Heart left ventricle (tissue), 16 donors: Measurements from ENCODE around the gene DNAAF5. TPM values are rescaled to one million over a fixed set of nuclear protein-coding genes. Genes with fewer than 3 reads are reported as not detected.
A peak's percentile ranks its signal among the peaks of the same experiment; 100 is the strongest.

Experiments
- ATAC-seq, 4 donors: fragments of 200-7000 bp; cut with Tn5 transposase; one replicate each; pipeline ENCODE4 v1.9.1; 2020 to 2022; ENCODE audit warnings: moderate library complexity in 4 of 4, mild to moderate bottlenecking in 3 of 4, moderate number of reproducible peaks in 1 of 4
- DNase-seq, 5 donors: peaks; one replicate each; pipeline ENCODE4 v3.0.0-alpha.2; 2020
- H3K27ac ChIP-seq, 12 donors: fragments of 200-600 bp; sonication (generic) in 4 of 12; one replicate each; pipeline versions ENCODE4 v1.5.0 to v1.8.0; 2016 to 2022; ENCODE audit warnings: mild to moderate bottlenecking in 2 of 12
- H3K27me3 ChIP-seq, 9 donors: fragments of 200-600 bp; sonication (generic) in 2 of 9; one replicate each; pipeline versions ENCODE4 v1.5.1 to v1.8.0; 2016 to 2022; ENCODE audit warnings: mild to moderate bottlenecking in 3 of 9
- H3K36me3 ChIP-seq, 9 donors: fragments of 200-600 bp; sonication (generic) in 2 of 9; one replicate each; pipeline versions ENCODE4 v1.5.0 to v1.8.0; 2018 to 2022; ENCODE audit warnings: mild to moderate bottlenecking in 2 of 9
- H3K4me1 ChIP-seq, 12 donors: fragments of 200-600 bp; sonication (generic) in 4 of 12; one replicate each; pipeline versions ENCODE4 v1.5.0 to v1.8.0; 2016 to 2022; ENCODE audit warnings: mild to moderate bottlenecking in 3 of 12
- H3K4me3 ChIP-seq, 12 donors: fragments of 200-600 bp; sonication (generic) in 4 of 12; one replicate each; pipeline versions ENCODE4 v1.5.0 to v1.8.0; 2017 to 2022; ENCODE audit warnings: mild to moderate bottlenecking in 9 of 12, moderate library complexity in 4 of 12
- H3K9me3 ChIP-seq, 12 donors: fragments of 200-600 bp; sonication (generic) in 4 of 12; one replicate each; pipeline versions ENCODE4 v1.5.0 to v1.8.0; 2016 to 2022; ENCODE audit warnings: mild to moderate bottlenecking in 1 of 12
- CTCF ChIP-seq, 12 donors: fragments of 200-600 bp; sonication (generic) in 4 of 12; IDR thresholded peaks; one replicate each; pipeline versions ENCODE4 v1.5.0 to v1.8.0; 2018 to 2022; ENCODE audit warnings: antibody characterized with exemption in 12 of 12, mild to moderate bottlenecking in 5 of 12
- POLR2A ChIP-seq, 2 donors: fragments of 450-650 bp; IDR thresholded peaks; one replicate each; pipeline ENCODE4 v1.6.1; 2017; ENCODE audit warnings: antibody characterized with exemption in 2 of 2, mild to moderate bottlenecking in 2 of 2, moderate library complexity in 2 of 2
- WGBS, 4 donors: extraction: QIAGEN DNeasy Blood & Tissue Kit in 2 of 4; methylation state at CpG; one replicate each; pipeline versions ENCODE4 v1.1.5 to v1.1.7; 2013 to 2018; 5-methylcytosine and 5-hydroxymethylcytosine counted together
- intact Hi-C, 10 donors: fragments of 100-400 bp; cut with DNase I; formaldehyde crosslinking; loops; one replicate each; pipeline versions ENCODE4 v1.11.1 to v1.14.2; 2022
- polyA plus RNA-seq, 2 donors: library from polyadenylated mRNA; stranded (reverse); fragments of 200-250 nt; gene quantifications; one replicate each; pipeline ENCODE4 v1.2.3, GENCODE V29; 2013
- total RNA-seq, 9 donors: library from RNA; depleted of rRNA in 2 of 9; stranded (reverse); fragments of >200 nt in 2 of 9; fragmentation: NEBNext Ultra II Directional in 3 of 9; extraction: Animal tissue kit (Norgen Biotek cat#: 25700) in 3 of 9; gene quantifications; one replicate each; pipeline versions ENCODE4 v1.1.0 to v1.2.4, GENCODE V29; 2016 to 2023
- donor health status: ischemic (EF 13 %, LVEDD 7.1; RV severe dilation, severe dysfunction).
- donor health status: healthy with polysubstance abuse.
- donor health status: DM: no; HTN: yes; CAD: no.
- donor health status: DM: no; HTN: no; CAD: no.
- donor health status: ischemic (EF 25% LVEDD 6.9; RV normal size, moderate dysfunction).
- donor health status: ischemic (EF 25% LVEDD 5.7; RV mildly dilated, moderate dysfunction).
- donor health status: healthy.
- donor health status: DM: yes; HTN: yes; CAD: no.
- donor health status: ischemic (EF 35%, LVEDD 5.7; RV mildly dilated, moderate dysfunction).
- donor health status: nonischemic (EF 11% LVEDD 7.7; RV severe dilation, severe dysfunction).
- donor health status: DM: yes; HTN: yes; CAD: no.
- donor health status: PGD.
- donor health status: ischemic (EF 29% LVEDD 5.4; RV normal size, mild dysfunction).
- donor health status: nonischemic (EF 23%, LVEDD 6.1; RV moderate dilation, normal function).

DNAAF5 gene
- total and polyA plus RNA-seq, 11 donors, result 7.2 to 45.8 (median 23.5) TPM

- Histone ChIP-seq H3K4me1 (peaks cover 0 to 33% (median 7%) of the 10 kb centered on the region in 12 donors), H3K36me3 (peaks cover 0 to 73% (median 42%) of the 10 kb centered on the region in 9 donors), H3K27me3 (no peaks in the 10 kb centered on the region), H3K4me3 (no peak overlapping the region), H3K9me3 (no peaks in the 10 kb centered on the region), H3K27ac (peak overlapping the region in 10 of 12 donors; percentile 46 to 88 (median 68))
- intact Hi-C loops, result loop anchor here in 3 of 10 donors (5.0 to 10.0 kb wide), 2 partner anchors 53 to 171 kb away; partner anchors contain the start of genes SUN1 (in 2 of the 3) and ADAP1 (in 1 of the 3)
- TF ChIP-seq CTCF (IDR thresholded peaks at IDR 0.05) (no peak), POLR2A (IDR thresholded peaks at IDR 0.05) (no peak)
- ATAC-seq (peak in 3 of 4 donors; percentile 11 to 31 (median 24)), DNase-seq (peak in 1 of 5 donors; percentile 54)
- 49 to 58% (median 56%) methylated on average over 23 of the region's 23 CpGs for WGBS, 4 donors
These were observed 54.8 kb downstream of the DNAAF5 start for GRCh38 chr7:781186-781849.

- Histone ChIP-seq H3K36me3 (peaks cover 0 to 65% (median 35%) of the 10 kb centered on the region in 9 donors), H3K4me3 (no peak overlapping the region), H3K9me3 (no peaks in the 10 kb centered on the region), H3K27me3 (no peaks in the 10 kb centered on the region), H3K4me1 (peaks cover 0 to 33% (median 8%) of the 10 kb centered on the region in 12 donors), H3K27ac (peak overlapping the region in 10 of 12 donors; percentile 46 to 88 (median 68))
- ATAC-seq (no peak), DNase-seq (peak in 1 of 5 donors; percentile 40)
- intact Hi-C loops, result loop anchor here in 3 of 10 donors (5.0 to 10.0 kb wide), 2 partner anchors 53 to 170 kb away; partner anchors contain the start of genes SUN1 (in 2 of the 3) and ADAP1 (in 1 of the 3)
- TF ChIP-seq CTCF (IDR thresholded peaks at IDR 0.05) (no peak), POLR2A (IDR thresholded peaks at IDR 0.05) (no peak)
- 95 to 98% (median 96%) methylated on average over 80 of the region's 80 CpGs for WGBS, 4 donors
These were observed 55.5 kb downstream of the DNAAF5 start for GRCh38 chr7:781936-782529.

GRCh38 chr7:782718-783449, 56.4 kb downstream of the DNAAF5 start:
- Histone ChIP-seq H3K4me3 (no peak overlapping the region), H3K9me3 (no peaks in the 10 kb centered on the region), H3K36me3 (peaks cover 0 to 64% (median 33%) of the 10 kb centered on the region in 9 donors), H3K27ac (no peak overlapping the region), H3K27me3 (no peaks in the 10 kb centered on the region), H3K4me1 (peaks cover 0 to 33% (median 8%) of the 10 kb centered on the region in 12 donors)
- TF ChIP-seq POLR2A (IDR thresholded peaks at IDR 0.05), result no peak
- no peak for TF ChIP-seq CTCF (IDR thresholded peaks at IDR 0.05)
- intact Hi-C loops, result loop anchor here in 3 of 10 donors (5.0 to 10.0 kb wide), 2 partner anchors 52 to 169 kb away; partner anchors contain the start of genes SUN1 (in 2 of the 3) and ADAP1 (in 1 of the 3)
- DNase-seq (peak in 1 of 5 donors; percentile 38), ATAC-seq (no peak)
- 93 to 95% (median 95%) methylated on average over 52 to 56 of the region's 56 CpGs for WGBS, 4 donors
